Esophagus muscularis mucosa (tissue), 3 donors: Measurements from ENCODE around the gene RNFT2.

Source experiments
- POLR2A ChIP-seq: fragments of 450-650 bp; IDR thresholded peaks from one replicate; pipeline ENCODE4 v1.6.1; 2017; ENCODE audit warnings: antibody characterized with exemption, moderate library complexity, mild to moderate bottlenecking, low read depth
- POLR2AphosphoS5 ChIP-seq, 2 donors: sonication (generic); formaldehyde crosslinking; IDR thresholded peaks; one replicate each; pipeline ENCODE4 v1.6.1; 2017; ENCODE audit warnings: antibody characterized with exemption in 2 of 2
- TF ChIP-seq, protein P1 (sequence below), 3 experiments: fragments of 200-600 bp in 2 of 3; fragments of 450-650 bp in 1 of 3; sonication (generic) in 2 of 3; IDR thresholded peaks; one replicate each; pipeline ENCODE4 v1.5.1; 2017 to 2019; ENCODE audit warnings: antibody characterized with exemption in 3 of 3, mild to moderate bottlenecking in 2 of 3, moderate library complexity in 1 of 3

- TF ChIP-seq POLR2AphosphoS5 (IDR thresholded peaks at IDR 0.05) (no peak), POLR2A (no peak)
- TF ChIP-seq, protein P1, sequence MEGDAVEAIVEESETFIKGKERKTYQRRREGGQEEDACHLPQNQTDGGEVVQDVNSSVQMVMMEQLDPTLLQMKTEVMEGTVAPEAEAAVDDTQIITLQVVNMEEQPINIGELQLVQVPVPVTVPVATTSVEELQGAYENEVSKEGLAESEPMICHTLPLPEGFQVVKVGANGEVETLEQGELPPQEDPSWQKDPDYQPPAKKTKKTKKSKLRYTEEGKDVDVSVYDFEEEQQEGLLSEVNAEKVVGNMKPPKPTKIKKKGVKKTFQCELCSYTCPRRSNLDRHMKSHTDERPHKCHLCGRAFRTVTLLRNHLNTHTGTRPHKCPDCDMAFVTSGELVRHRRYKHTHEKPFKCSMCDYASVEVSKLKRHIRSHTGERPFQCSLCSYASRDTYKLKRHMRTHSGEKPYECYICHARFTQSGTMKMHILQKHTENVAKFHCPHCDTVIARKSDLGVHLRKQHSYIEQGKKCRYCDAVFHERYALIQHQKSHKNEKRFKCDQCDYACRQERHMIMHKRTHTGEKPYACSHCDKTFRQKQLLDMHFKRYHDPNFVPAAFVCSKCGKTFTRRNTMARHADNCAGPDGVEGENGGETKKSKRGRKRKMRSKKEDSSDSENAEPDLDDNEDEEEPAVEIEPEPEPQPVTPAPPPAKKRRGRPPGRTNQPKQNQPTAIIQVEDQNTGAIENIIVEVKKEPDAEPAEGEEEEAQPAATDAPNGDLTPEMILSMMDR (IDR thresholded peaks at IDR 0.05): no peak
Observed at GRCh38 chr12:116773276-116773731, 35.2 kb downstream of the RNFT2 start.
